22Rv1 (cell line): ENCODE measurements around the gene ARVCF.

Experiments
- H3K27ac ChIP-seq: fragments of 450-650 bp; 2 replicates; pipeline ENCODE4 v1.5.1; 2017
- ZFX ChIP-seq: fragments of 450-650 bp; IDR thresholded peaks from 2 replicates; pipeline ENCODE4 v1.6.1; 2017; ENCODE audit warnings: antibody characterized with exemption, borderline replicate concordance
- TF ChIP-seq, protein P1 (sequence below): fragments of 450-650 bp; IDR thresholded peaks from 2 replicates; pipeline ENCODE4 v1.5.1; 2017; ENCODE audit warnings: mild to moderate bottlenecking

The ARVCF gene

DNA sequence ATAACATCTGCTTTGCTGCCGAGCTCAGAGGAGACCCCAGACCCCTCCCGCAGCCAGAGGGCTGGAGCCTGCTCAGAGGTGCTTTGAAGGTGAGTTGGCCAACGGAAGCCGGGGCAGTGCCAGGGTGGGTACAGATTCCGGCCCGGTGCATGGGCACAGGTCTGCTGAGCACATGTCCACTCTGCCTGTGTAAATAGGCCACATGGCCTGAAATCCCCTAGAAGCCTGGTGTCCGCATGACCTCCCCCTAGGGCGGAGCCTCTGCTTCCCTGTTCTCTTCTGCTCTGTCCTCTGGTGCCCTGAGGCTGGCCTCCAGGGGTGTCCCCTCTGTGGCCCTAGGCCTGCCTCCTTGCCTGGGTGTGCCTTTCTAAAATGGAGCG is 55.4 kb downstream of the ARVCF start:
- peak overlapping the region; percentile 100 for H3K27ac ChIP-seq
- TF ChIP-seq, protein P1, sequence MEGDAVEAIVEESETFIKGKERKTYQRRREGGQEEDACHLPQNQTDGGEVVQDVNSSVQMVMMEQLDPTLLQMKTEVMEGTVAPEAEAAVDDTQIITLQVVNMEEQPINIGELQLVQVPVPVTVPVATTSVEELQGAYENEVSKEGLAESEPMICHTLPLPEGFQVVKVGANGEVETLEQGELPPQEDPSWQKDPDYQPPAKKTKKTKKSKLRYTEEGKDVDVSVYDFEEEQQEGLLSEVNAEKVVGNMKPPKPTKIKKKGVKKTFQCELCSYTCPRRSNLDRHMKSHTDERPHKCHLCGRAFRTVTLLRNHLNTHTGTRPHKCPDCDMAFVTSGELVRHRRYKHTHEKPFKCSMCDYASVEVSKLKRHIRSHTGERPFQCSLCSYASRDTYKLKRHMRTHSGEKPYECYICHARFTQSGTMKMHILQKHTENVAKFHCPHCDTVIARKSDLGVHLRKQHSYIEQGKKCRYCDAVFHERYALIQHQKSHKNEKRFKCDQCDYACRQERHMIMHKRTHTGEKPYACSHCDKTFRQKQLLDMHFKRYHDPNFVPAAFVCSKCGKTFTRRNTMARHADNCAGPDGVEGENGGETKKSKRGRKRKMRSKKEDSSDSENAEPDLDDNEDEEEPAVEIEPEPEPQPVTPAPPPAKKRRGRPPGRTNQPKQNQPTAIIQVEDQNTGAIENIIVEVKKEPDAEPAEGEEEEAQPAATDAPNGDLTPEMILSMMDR = no peak
- TF ChIP-seq ZFX = no peak

DNA sequence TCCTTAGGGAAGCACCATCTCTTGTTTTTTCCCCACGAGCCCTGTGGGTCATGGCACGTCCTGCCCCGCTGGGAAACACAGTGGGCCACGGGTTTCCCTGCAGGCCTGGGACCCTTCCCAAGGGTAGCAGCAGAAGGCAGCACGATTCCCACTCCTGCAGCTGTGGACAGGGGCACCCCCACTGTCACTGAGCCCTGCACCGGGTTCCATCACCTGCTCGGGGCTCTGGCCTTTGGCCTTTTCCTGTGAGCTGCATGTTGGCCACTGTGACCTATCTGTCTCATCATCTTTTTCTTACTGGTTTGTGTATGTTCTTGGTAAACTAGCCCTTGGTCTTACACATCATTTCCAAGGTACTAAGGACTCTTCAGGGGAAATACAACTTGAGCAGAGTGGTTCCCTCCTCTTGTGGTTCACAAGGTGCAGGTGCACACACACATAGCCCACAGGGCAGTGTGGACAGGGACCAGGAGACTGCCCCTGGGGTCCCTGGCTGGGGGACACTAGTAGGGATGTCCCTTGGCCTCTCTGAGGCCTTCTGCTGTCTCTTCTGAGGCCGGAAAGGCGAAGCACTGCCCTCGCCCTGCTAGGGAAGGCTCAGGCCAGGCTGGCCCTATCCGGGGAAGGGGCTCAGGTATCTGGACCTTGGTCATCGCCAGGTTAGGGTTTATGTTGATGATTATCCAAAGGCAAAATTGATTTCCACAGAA is 56.0 kb downstream of the ARVCF start:
- H3K27ac ChIP-seq = peak overlapping the region; percentile 100
- TF ChIP-seq, protein P1 = no peak
- TF ChIP-seq ZFX = no peak

DNA sequence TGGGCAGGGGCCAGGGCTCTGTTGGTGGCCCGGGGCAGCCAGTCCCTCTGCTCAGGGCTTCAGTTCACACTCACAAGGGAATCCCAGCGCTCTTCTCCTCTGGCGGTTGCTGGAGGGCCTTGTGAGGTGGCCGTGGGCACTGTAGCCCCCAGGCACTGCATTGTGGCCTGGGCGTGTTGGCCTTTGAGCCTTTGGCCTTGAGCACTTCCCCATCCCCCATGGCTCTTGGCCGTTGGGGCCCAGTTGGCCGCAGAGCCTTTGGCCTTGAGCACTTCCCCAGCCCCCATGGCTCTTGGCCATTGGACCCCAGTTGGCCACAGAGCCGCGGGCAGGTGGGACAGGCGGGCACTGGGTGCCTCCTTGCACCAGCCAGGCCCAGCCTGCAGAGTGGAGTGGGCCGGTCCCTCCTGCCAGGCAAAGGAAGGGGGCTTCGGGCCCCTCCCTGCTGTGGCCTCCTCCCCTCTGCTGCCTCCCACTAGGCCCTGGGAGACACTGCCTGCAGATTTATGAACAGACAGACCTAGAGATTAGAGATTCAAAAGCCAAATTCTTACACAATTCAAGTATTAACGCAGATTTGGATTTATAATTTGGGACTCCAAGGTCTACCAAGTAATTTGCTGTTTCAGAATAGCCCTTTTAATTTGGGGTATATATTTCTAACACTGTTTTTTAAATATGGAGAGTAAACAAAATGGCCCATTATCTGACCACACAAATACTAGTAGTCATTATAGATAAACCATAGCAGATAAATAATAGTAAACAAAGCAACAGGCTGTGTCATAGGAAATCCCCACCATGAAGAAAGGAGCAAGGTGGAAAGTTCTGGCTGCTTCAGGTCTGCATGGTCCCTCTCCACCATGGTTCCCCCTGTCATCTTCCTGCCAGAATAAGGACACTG is 56.8 kb downstream of the ARVCF start:
- peak overlapping the region; percentile 100 for H3K27ac ChIP-seq
- no peak for TF ChIP-seq ZFX
- TF ChIP-seq, protein P1 = no peak

DNA sequence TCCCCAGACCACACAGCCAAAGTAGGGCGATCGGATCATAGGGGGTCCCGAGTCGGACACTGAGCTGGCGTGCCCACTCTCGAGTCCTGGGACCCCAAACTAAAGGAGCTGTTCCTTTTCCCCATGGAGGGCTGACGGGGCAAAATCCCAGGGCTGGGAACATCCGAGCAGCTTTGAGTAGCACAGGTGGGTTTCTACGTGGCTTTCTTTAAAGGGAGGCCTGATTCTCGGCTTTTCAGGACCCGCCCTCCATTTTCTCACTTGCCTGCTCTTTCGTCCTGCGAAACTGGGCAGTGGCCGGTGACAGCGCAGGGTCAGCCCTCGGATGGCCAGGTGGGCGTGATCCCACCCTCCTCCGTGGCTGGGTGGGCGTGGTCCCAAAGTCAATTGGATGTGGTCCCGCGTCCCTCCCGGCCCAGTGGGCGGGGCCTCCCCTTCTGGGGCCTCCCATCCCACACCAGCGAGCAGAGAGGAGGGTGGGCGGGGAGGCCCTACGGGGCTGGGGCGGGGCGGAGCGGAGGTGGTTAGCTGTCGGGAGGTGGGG is 57.5 kb downstream of the ARVCF start:
- H3K27ac ChIP-seq = peak overlapping the region; percentile 100
- TF ChIP-seq ZFX = no peak
- TF ChIP-seq, protein P1 = no peak

DNA sequence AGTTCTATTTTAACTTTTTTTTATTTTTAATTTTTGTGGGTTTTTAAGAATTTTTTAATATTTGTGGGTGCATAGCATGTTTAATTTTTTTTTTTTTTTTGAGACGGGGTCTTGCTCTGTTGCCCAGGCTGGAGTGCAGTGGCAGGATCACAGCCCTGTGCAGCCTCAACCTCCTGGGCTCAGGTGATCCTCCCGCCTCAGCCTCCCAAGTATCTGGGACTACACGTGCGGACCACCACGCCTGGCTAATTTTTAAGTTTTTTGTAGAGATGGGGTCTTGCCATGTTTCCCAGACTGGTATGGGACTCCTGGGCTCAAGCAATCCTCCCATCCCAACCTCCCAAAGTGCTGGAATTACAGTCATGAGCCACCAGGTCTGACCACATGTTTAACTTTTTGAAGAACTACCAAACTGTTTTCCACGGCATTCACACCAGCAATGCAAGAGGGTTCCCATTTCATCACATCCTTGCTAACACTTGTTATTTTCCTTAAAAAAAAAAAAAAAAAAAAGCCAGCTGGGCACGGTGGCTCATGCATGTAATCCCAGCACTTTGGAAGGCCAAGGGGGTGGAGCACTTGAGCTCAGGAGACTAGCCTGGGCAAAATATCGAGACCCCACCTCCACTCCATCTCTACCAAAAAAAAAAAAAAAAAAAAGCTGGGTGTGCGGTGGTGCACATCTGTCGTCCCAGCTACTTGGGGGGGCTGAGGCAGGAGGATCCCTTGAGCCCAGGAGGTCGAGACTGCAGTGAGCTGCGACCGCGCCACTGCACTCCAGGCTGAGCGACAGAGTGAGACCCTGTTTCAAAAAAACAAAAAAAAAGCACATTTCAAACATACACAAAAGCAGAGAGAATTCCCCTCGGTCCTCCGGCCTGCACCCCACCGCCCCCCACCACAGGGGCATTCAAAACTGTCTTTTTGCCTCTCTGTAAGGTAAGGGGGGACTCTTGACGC is 58.3 kb downstream of the ARVCF start:
- peak overlapping the region; percentile 100 for H3K27ac ChIP-seq

DNA sequence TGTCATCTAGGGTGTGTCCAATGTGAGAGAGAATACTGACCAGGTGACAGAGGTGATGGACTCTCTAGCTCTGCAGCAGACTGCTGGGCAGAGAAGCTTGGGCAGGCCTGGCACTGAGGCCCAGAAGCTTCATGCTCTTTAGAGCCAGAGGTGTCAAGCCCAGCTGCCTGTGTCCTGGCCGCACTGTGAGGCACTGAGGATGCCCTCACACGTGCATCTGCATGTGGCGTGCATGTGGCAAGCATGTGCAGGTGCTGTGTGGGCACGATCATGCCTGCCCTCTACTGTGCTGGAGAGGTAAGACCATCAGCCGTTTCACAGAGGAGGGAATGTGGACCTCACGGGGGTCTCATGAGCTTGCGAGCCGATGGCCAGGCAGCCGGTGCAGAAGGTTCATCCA is 59.2 kb downstream of the ARVCF start:
- TF ChIP-seq ZFX = no peak
- TF ChIP-seq, protein P1 = peak; percentile 18; the same call in 1 of the 2 replicates
- H3K27ac ChIP-seq = no peak overlapping the region

More for the DNA sequence above, 58.3 kb downstream of the ARVCF start:
- no peak for TF ChIP-seq ZFX
- TF ChIP-seq, protein P1 = no peak
